Measurements from ENCODE around the gene CADM1. TPM values are rescaled to one million over a fixed set of nuclear protein-coding genes. Genes with fewer than 3 reads are reported as not detected.

The CADM1 gene
- total and polyA plus RNA-seq, 2 experiments from 2014 or later = 16.5 to 18.0 TPM

- H3K36me3 Mint-ChIP-seq (ENCODE audit: low read depth) = no peaks in the 10 kb centered on the region
- no peak overlapping the region for H3K27ac Mint-ChIP-seq
- Histone ChIP-seq H3K27me3 (ENCODE audit: insufficient read depth) (no peaks in the 10 kb centered on the region; the same call in 1 of the 2 replicates), H3K9me2 (ENCODE audit: insufficient read depth) (0 out of 2 replicates have a peak, but pooled peaks cover 4% of the 10 kb centered on the region), H3K4me3 (no peak overlapping the region), H3K4me2 (no peak overlapping the region), H3K27ac (ENCODE audit: low read depth) (no peak overlapping the region), H3K36me3 (ENCODE audit: insufficient read depth) (no peaks in the 10 kb centered on the region), H3K79me2 (replicated peaks; ENCODE audit: insufficient read depth) (no peaks in the 10 kb centered on the region), H4K20me1 (replicated peaks; ENCODE audit: insufficient read depth) (0 out of 2 replicates have a peak, but pooled peaks cover 6% of the 10 kb centered on the region), H2AFZ (no peak overlapping the region), H3K4me1 (ENCODE audit: insufficient read depth) (0 out of 2 replicates have a peak, but pooled peaks cover 3% of the 10 kb centered on the region), H3F3A (replicated peaks; ENCODE audit: low read depth) (no peaks in the 10 kb centered on the region)
- H3K9me3 Mint-ChIP-seq = no peaks in the 10 kb centered on the region
- TF ChIP-seq ZNF462 (CRISPR knock-in tag; IDR thresholded peaks at IDR 0.05) (no peak), JUNB (IDR thresholded peaks at IDR 0.05; ENCODE audit: unreplicated experiment) (no peak), CTCF (conservative IDR thresholded peaks at IDR 0.05; ENCODE audit: low read depth in 2 of 2) (no peak), STAT1 (IDR thresholded peaks at IDR 0.05; ENCODE audit: unreplicated experiment) (no peak), REST (IDR thresholded peaks at IDR 0.05; ENCODE audit: unreplicated experiment) (no peak), ETS1 (IDR thresholded peaks at IDR 0.05) (no peak), EZH2 (IDR thresholded peaks at IDR 0.05; ENCODE audit: low read depth, unreplicated experiment) (no peak), POLR2AphosphoS5 (IDR thresholded peaks at IDR 0.05; ENCODE audit: low read depth) (no peak), NANOG (IDR thresholded peaks at IDR 0.05; ENCODE audit: borderline replicate concordance) (no peak), ZNF331 (CRISPR knock-in tag; IDR thresholded peaks at IDR 0.05; ENCODE audit: low read depth) (no peak), EZH2phosphoT487 (IDR thresholded peaks at IDR 0.05; ENCODE audit: unreplicated experiment) (no peak), CREB1 (CRISPR knock-in tag; IDR thresholded peaks at IDR 0.05; ENCODE audit: low read depth) (no peak), ZNF114 (CRISPR knock-in tag; IDR thresholded peaks at IDR 0.05) (no peak)
- H3K4me1 Mint-ChIP-seq = peaks cover 7% of the 10 kb centered on the region
- DNase-seq (ENCODE audit: low spot score) (no peak), ATAC-seq (no peak)
- no peak overlapping the region for H3K4me3 Mint-ChIP-seq
- H3K27me3 Mint-ChIP-seq (ENCODE audit: insufficient read depth, low read depth, poor library complexity) = no peaks in the 10 kb centered on the region
Observed at GRCh38 chr11:115481528-115481927, 22.7 kb downstream of the CADM1 start.
